ENCODE data around the gene OGT. TPM values are rescaled to one million over a fixed set of nuclear protein-coding genes. Genes with fewer than 3 reads are reported as not detected.

The OGT gene
- total RNA-seq, 1 experiment from 2014 or later = 191 TPM

- Mint-ChIP-seq H3K4me1 (ENCODE audit: low read depth, unreplicated experiment) (no peaks in the 10 kb centered on the region), H3K36me3 (ENCODE audit: insufficient read depth, unreplicated experiment) (peaks cover 6% of the 10 kb centered on the region), H3K4me3 (ENCODE audit: low read depth, unreplicated experiment) (no peak overlapping the region), H3K27me3 (ENCODE audit: unreplicated experiment) (no peaks in the 10 kb centered on the region), H3K27ac (ENCODE audit: unreplicated experiment) (no peak overlapping the region), H3K9me3 (ENCODE audit: low read depth, unreplicated experiment) (no peaks in the 10 kb centered on the region)
- no peak for TF ChIP-seq CTCF (IDR thresholded peaks at IDR 0.05; ENCODE audit: unreplicated experiment)
- intact Hi-C loops (cut with micrococcal nuclease; ENCODE audit: unreplicated experiment) = no loop called here
- BruUV-seq (replicated peaks) = no TSS peak
- DNase-seq = no peak
- CTCF ChIA-PET = no interaction called here
Observed at GRCh38 chrX:71623714-71624113, 90.8 kb downstream of the OGT start.

GRCh38 chrX:71625471-71625870, 92.6 kb downstream of the OGT start:
- peaks cover 6% of the 10 kb centered on the region for H3K36me3 Mint-ChIP-seq (ENCODE audit: insufficient read depth, unreplicated experiment)
- CTCF ChIA-PET = no interaction called here
- H3K27me3 Mint-ChIP-seq (ENCODE audit: unreplicated experiment) = no peaks in the 10 kb centered on the region
- H3K4me1 Mint-ChIP-seq (ENCODE audit: low read depth, unreplicated experiment) = no peaks in the 10 kb centered on the region
- H3K27ac Mint-ChIP-seq (ENCODE audit: unreplicated experiment) = no peak overlapping the region
- TF ChIP-seq CTCF (IDR thresholded peaks at IDR 0.05; ENCODE audit: unreplicated experiment) = no peak
- H3K4me3 Mint-ChIP-seq (ENCODE audit: low read depth, unreplicated experiment) = no peak overlapping the region
- no peaks in the 10 kb centered on the region for H3K9me3 Mint-ChIP-seq (ENCODE audit: low read depth, unreplicated experiment)
- intact Hi-C loops (cut with micrococcal nuclease; ENCODE audit: unreplicated experiment) = no loop called here
- no TSS peak for BruUV-seq (replicated peaks)
- DNase-seq = no peak

Other genes starting within 250 kb of the OGT start
- 520 and 576 TPM in 2 replicates for gene NONO, start 249.5 kb upstream of the OGT start, total RNA-seq (2022)
- gene ITGB1BP2, start 231.4 kb upstream of the OGT start, total RNA-seq (2022) = 7.1 and 8.1 TPM in 2 replicates
- 50.3 and 54.9 TPM in 2 replicates for gene TAF1, start 166.7 kb upstream of the OGT start, total RNA-seq (2022)
- gene GCNA, start 45.3 kb downstream of the OGT start, total RNA-seq (2022) = 8.1 and 10.2 TPM in 2 replicates
- gene CXCR3, start 85.4 kb downstream of the OGT start, total RNA-seq (2022) = not detected in 2 replicates
- gene CXorf49, start 185.2 kb downstream of the OGT start, total RNA-seq (2022) = 0.76 and 2.0 TPM in 2 replicates
- 0.76 and 2.0 TPM in 2 replicates for gene CXorf49B, start 230.2 kb downstream of the OGT start, total RNA-seq (2022)